GM12872 (cell line): Measurements from ENCODE around the gene ASCC3.

ENCODE experiments used
- CTCF ChIP-seq: IDR thresholded peaks from 3 replicates; pipeline ENCODE4 v1.5.1; 2011; ENCODE audit warnings: low read depth, mild to moderate bottlenecking, low read length, moderate library complexity; ENCODE audit not compliant: insufficient read depth

ASCC3 gene

DNA sequence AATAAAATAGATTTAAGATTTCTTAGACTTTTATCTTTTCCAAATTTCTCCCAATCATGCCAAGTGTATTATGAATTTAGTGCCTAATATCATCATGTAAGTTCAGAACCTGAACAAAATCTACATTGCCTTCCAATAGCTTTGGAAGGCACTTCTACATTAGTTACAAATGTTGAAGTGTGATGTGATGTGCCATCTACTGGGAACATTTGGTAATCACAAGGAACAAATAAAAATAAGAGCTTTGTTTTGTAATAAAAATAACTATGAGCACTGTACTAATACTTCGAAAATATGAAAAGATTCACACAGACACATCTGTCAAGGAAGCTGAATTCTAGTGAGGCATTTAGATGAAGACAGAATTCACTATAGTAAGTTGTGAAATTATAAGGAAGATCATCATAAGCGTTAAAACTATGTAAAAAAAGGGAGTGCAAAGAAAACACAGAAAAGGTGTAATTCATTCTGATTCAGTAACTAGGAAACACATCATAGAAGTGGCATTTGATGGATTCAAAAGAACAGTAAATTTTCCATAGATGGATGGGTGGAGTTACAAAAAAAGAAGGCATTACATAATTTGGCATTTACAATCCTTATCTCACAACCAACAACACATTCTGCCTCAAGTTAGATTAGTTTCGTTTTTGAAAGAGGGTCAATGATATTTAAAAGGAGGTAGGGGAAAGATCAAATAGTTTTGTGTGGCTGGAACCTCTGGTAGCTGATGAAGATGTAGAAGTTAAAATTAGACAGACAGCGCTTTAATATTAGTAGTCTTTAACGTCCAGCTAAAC lies 161.0 kb downstream of the ASCC3 start:
- TF ChIP-seq CTCF: peak; percentile 42; the same call in 2 of the 3 replicates

DNA sequence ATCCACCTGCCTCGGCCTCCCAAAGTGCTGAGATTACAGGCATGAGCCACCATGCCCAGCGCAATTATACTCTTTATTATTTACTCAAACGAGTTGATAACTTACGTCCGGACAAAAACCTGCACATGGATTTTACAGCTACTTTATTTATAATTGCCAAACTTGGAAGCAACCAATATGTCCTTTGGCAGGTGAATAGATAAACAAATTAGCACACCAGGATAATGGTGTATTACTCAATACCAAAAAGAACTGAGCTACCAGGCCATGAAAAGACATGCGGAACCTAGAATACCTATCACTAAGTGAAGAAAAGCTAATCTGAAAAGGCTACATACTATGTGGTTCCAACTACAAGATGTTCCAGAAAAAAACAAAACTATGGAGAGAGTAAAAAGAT lies 168.1 kb downstream of the ASCC3 start:
- no peak for TF ChIP-seq CTCF

DNA sequence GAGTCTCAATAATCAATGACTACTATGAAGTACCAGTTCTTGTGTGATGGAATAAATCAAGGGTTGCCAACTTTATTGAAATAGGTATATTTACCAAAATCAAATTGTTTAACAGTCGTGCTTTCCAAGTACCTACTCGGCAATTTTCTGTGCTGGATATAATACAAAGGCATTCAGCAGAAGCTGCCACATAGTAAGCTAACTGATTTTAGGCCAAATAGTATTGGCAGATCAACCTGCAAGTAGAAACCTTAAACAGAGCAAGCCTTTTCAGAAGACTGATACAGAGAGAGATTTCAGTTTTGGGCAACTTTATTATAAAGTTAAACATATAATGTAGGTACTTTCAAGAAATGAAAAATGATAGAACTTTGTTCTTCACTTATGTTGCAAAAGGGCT lies 174.6 kb downstream of the ASCC3 start:
- TF ChIP-seq CTCF: no peak

GRCh38 chr6:100704961-100705360 lies 176.2 kb downstream of the ASCC3 start:
- no peak for TF ChIP-seq CTCF

GRCh38 chr6:100701728-100702127 lies 179.4 kb downstream of the ASCC3 start:
- no peak for TF ChIP-seq CTCF

- TF ChIP-seq CTCF: no peak
Measured at GRCh38 chr6:100700009-100700408, 181.1 kb downstream of the ASCC3 start.

DNA sequence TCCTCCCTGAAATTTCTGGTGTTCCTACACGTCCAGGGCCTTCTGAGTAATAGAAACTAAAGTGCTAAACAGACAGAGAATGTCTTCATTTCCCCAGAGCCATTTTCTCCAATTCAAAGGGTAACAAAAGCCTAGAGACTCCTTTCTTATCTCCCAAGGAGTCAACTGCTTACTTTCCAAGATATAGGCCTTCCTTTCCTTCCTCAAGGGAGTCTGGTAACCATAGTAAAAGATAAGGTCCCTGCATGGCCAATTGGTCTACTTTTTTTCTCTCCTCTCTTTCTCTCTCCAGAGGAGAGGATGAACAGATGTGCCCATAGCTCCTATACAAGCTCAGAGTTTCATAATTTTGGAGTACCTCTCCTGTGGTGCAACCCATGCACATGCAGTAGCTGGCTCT lies 185.7 kb downstream of the ASCC3 start:
- TF ChIP-seq CTCF: no peak
